Stimulated activated CD4-positive, alpha-beta T cell treated with anti-CD3 and anti-CD28 coated beads, TNF-alpha, amount 100 ng/mL, for 1 hour (primary cell): ENCODE results near the gene PSAT1.

Experiments used
- DNase-seq, 3 donors: peaks; one replicate each; pipeline ENCODE4 v3.0.0-alpha.2; 2020; ENCODE audit warnings: low read depth in 3 of 3, low spot score in 1 of 3

PSAT1 gene

DNA sequence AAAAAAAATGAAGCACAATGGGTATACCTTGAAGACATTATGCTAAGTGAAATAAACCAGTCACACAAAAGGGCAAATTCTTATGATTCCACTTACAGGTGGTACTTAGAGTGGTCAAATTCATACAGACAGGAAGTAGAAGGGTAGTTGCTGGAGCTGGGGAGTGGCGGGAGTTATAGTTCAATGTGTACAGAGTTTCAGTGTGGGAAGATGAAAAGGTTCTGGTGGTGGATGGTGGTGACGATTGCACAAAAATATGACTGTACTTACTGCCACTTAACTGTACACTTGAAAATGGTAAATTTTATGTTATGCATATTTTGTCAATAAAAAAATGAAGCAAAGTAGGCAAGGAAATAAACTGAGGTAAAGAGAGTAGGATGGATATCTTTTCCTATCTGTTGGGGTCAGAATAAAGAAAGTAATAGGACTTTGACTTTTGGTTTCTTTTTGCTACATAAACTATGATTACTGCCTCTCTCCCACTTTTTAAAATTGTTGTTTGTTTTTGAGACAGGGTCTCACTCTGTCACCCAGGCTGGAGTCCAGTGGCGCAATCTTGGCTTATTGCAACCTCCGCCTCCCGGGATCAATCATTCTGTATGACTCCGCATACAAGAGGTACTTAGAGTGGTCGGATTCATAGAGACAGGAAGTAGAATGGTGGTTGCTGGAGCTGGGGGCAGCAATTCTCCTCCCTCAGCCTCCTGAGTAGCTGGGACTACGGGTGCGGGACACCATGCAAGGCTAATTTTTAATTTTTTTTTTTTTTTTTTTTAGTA lies 4.0 kb upstream of the PSAT1 start:
- DNase-seq, result no peak

- no peak for DNase-seq
Observed at GRCh38 chr9:78294290-78295176, 2.4 kb upstream of the PSAT1 start.

DNA sequence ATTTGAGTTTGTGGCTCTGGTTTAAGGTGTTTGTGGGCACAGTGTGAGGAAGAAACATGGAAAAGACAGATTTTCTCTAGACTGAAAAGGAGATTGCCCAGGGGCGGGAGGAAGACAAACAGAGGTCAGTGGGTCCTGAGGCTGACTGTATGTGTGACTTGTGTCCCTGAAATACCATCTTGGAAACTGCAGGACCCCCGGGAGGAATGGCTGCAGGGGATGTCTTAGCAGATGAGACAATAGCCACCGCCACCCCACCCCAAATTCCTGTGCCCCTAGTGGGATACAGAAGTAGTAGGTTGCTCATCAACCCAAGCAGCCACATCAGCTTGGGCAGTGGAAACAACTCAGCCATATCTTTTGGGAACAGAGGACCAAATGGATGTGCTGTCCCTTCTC lies 1.7 kb upstream of the PSAT1 start:
- DNase-seq, result no peak

GRCh38 chr9:78295731-78296130 lies 1.2 kb upstream of the PSAT1 start:
- no peak for DNase-seq

DNA sequence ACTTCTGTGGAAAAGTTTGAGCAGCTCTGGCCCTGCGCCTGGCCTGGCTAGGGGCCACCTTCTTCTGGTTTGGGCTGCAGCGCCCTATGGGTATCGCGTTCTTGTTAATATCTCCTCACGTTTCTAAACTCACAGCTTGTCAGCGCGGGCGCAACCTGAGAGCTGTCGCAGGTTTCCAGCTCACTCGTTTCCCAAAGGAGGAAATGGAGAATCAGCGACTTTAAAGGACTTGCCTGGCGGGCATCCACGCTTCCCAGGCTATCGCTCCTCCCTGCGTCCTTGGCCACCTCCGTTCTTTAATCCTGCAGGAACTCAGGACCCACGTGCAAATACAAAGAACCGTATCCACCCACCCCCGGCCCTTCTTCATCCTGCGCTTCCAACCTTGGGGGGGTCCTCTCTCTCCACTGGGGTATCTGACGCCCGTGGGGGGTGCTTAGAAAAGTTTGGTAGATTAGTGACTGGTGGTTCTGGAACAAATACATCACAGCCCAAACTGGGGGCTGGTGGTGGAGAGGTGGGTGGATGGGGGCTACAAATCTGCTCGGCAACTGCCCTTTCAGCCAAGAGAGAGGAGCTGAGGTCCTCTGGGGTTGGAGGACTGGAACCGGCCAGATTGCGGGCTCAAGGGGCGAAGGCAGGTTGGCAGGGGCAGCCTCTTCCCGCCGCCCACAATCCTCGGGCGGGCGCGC lies 578 bp upstream of the PSAT1 start:
- DNase-seq, result peak in 1 of 3 donors; percentile 9

- DNase-seq, result no peak
Observed at GRCh38 chr9:78297672-78297961, 692 bp downstream of the PSAT1 start.

DNA sequence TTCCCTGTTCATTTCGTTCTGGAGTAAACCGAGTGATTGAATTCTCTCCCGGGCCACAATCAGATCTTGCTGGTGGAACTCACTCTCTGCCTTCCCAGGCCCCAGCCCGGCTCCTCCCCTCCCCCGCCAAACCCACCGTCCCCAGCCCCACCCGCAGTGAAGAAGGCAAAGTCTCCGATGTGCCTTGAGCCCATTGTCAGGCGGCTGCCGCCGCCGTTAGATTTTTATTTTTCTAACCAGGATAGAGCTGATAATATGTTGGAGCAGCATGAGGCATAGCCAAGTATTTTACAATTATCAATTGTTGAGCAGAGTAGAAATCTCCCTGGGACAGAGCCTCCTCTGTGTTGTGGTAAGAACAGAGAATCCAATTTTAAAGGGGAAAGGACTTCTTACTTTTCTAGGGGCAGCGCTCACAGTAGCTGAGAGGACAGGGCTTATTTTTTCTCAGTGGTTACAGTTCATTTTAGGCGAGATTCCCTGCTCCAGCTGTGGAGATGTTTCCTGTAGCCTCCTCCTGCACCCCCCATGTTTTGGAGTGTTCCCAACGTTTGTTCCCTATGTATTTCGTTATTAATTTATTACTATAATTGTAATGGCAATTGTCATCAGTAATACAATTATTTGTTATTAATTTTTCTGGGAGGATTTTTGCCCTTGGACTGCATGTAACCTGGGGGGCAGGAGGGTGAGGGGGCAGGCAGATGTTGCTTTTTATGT lies 1.3 kb downstream of the PSAT1 start:
- peak in 1 of 3 donors; percentile 16 for DNase-seq

GRCh38 chr9:78300209-78300608 lies 3.3 kb downstream of the PSAT1 start:
- no peak for DNase-seq

- no peak for DNase-seq
Observed at GRCh38 chr9:78301466-78301865, 4.5 kb downstream of the PSAT1 start.

- DNase-seq, result no peak
Observed at GRCh38 chr9:78303377-78304062, 6.6 kb downstream of the PSAT1 start.

GRCh38 chr9:78304357-78304756 lies 7.4 kb downstream of the PSAT1 start:
- no peak for DNase-seq

DNA sequence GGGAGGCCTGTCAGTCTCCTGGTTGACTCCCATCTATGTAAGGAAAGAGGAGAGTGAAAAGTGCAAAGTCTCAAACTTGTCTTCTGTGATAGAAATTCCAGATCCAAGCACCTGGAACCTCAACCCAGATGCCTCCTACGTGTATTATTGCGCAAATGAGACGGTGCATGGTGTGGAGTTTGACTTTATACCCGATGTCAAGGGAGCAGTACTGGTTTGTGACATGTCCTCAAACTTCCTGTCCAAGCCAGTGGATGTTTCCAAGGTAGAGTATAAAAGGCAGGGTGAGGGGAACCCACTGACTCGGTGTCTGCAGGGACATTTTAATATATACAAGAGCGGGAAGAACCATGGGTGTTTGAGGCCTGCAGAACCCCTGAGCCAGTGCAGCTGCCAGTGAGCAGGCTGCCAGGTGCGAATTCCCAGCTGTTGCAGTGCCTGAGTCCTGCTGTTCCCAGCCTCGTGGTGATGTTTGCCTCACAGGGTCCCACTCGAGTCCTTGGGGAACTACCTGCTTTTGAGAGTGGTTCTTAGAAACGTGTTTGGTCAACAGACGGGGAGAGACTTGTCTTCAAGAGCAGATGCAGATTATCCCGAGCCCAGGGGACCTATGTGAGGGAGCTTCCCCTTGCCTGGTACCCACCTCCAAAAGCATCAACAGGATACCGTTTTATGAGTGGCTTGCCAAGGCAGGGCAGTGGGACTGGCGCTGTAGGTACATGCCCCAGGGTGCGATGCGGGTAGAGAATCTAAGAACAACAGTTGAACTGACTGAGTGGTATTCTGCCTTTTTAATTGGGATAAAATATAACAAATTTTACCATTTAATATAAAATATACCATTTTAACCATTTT lies 9.5 kb downstream of the PSAT1 start:
- DNase-seq, result no peak

- no peak for DNase-seq
Observed at GRCh38 chr9:78307360-78307759, 10.4 kb downstream of the PSAT1 start.

GRCh38 chr9:78309066-78309465 lies 12.1 kb downstream of the PSAT1 start:
- DNase-seq, result no peak

DNA sequence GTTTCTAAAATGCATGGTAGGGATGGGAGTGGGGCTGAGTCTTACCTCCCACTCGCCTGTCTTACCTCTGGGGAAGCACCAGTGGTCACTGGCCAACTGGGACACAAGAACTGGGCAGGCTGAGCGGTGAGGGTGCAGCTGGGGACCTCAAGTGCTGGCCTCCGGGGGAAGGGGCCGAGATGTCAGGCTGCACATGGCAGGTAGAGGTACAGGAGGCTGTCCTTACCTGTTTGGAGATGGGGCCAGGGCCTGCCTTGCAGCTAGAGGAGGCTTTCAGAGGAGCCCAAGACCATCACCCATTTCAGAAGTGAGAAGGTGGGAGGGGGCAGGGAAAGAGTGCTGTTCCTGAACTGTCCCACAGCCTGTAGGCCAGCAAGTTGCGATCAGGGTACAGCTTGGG lies 14.2 kb downstream of the PSAT1 start:
- DNase-seq, result no peak

DNA sequence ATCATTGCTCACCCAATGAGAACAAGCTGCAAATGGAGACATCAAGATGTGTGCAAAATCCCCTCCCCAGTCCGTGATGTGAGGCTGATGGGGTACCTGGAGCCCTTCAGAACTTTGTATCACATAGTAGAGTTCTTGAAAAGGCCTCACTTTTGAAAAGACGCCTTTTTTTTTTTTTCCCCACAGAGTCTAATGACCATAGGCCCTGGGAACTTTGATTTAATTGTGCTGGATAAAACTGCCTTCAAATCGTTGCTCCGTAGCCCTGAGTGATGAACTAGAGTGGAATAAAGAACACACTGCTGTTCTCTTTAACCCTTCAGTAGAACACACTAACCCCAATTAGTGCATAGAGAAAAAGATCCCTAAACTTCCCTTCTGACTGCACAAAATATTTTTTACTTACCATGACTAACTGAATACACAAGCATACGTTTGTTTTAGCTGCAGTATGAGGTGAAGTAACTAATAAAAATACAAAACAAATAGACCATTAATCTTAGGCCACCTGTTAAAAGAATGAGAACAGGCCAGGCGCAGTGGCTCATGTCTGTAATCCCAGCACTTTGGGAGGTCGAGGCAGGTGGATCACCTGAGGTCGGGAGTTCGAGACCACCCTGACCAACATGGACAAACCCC lies 15.1 kb downstream of the PSAT1 start:
- DNase-seq, result no peak

DNA sequence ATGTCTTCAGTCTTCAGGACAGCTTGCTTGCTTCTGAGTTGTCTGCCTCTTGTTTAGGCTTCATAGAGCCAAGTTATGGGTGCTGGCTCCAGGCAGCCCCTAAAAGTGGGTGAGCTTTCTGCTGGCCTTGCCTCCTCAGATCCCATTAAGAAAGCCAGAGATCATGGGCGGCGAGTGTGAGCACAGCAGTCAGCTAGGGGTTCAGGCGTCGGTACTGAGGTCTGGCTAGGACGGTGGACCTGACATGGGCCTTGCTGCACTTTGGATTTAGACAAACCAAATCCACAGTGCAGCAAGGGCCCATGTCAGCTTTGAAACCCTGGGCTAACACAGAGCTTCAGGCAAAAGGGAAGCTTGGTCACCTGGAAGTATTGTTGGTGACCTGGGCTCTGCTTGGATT lies 17.6 kb downstream of the PSAT1 start:
- no peak for DNase-seq

DNA sequence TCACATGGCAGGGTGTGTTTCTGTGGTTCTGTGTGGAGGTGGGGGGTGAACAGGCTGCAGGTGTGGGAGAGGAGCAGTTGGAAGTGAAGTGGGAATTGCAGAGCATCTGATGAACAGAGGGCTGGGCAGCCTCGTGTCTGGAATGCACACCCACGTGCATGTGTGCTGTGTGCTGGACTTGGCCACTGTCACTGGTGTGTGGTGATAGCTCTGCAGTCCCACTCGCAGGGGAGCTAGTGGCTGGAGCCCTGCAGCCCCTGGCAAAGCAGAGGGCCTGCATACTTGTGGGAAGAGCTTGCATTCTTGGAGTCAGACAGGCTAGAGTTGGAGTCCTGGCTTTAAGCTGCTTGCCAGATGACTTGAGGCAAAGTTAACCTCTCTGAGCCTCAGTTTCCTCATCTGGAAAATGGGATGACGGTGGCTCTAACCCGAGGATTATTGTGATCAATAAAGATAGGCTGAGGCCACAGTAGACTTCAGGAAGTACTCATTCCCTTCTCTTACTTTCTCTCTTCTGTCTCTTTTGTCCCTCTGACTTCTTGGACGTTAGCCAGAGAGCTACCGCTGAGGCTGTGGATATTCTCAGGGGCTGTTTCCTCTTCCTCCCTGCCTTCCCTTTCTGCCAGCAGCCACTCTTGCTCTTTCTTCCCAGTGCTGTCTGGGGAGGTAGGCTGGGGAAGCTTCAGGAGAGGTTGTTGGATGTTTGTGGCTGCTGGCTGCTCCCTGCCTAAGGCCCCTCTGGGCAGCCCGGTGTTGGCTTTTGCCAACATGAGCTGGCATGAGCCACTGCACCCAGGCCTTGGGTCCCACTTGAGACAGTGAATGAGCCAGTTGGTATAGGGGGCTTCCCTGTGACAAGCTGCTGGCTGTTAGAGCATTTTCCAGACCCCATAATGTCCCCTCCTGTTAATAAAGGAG lies 18.3 kb downstream of the PSAT1 start:
- no peak for DNase-seq
